Measurements from ENCODE around the gene DRP2.

DNA sequence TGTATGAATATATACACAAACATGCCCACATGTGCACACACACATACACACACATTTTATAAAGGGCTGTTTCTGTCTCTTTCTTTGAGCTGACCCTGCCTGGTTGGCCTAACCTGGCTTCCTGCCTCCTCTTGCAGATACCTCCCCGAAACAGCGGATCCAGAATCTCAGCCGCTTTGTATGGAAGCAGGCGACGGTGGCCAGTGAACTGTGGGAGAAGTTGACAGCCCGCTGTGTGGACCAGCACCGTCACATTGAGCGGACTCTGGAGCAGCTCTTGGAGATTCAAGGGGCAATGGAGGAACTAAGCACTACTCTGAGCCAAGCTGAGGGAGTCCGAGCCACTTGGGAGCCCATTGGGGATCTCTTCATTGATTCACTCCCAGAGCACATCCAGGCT lies 21.9 kb downstream of the DRP2 start:
- no peak for TF ChIP-seq POLR2AphosphoS5 (IDR thresholded peaks at IDR 0.05; ENCODE audit: low read depth)
- TF ChIP-seq, protein P1, sequence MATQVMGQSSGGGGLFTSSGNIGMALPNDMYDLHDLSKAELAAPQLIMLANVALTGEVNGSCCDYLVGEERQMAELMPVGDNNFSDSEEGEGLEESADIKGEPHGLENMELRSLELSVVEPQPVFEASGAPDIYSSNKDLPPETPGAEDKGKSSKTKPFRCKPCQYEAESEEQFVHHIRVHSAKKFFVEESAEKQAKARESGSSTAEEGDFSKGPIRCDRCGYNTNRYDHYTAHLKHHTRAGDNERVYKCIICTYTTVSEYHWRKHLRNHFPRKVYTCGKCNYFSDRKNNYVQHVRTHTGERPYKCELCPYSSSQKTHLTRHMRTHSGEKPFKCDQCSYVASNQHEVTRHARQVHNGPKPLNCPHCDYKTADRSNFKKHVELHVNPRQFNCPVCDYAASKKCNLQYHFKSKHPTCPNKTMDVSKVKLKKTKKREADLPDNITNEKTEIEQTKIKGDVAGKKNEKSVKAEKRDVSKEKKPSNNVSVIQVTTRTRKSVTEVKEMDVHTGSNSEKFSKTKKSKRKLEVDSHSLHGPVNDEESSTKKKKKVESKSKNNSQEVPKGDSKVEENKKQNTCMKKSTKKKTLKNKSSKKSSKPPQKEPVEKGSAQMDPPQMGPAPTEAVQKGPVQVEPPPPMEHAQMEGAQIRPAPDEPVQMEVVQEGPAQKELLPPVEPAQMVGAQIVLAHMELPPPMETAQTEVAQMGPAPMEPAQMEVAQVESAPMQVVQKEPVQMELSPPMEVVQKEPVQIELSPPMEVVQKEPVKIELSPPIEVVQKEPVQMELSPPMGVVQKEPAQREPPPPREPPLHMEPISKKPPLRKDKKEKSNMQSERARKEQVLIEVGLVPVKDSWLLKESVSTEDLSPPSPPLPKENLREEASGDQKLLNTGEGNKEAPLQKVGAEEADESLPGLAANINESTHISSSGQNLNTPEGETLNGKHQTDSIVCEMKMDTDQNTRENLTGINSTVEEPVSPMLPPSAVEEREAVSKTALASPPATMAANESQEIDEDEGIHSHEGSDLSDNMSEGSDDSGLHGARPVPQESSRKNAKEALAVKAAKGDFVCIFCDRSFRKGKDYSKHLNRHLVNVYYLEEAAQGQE (IDR thresholded peaks at IDR 0.05; ENCODE audit: insufficient replicate concordance, low read depth): no peak

All from HL-60 (cell line).